IPS DF 4.7 (cell line): ENCODE results near the gene RNASEH2A.

Experiments
- DNase-seq: peaks from one replicate; pipeline ENCODE4 v3.0.0-alpha.2; 2013; ENCODE audit warnings: low spot score; ENCODE audit errors: extremely low read depth

Gene RNASEH2A

DNA sequence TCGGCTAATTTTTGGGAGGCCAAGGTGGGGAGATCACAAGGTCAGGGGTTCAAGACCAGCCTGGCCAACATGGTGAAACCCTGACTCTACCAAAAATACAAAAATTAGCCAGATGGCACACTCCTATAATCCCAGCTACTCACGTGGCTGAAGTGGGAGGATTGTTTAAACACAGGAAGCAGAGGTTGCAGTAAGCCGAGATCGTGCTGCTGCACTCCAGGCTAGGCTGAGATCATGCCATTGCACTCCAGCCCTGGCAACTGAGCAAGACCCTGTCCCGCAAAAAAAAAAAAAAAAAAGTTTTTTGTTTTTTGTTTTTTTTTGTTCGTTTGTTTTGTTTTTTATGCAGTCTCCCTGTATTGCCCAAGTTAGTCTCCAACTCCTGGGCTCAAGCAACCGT, 53.2 kb downstream of the RNASEH2A start:
- no peak for DNase-seq
